ENCODE measurements around the gene VAV3. TPM values are rescaled to one million over a fixed set of nuclear protein-coding genes. Genes with fewer than 3 reads are reported as not detected.

The VAV3 gene
- polyA plus RNA-seq, 1 donor (not counting 4 experiments of a cell fraction or from before 2014, with no cell fraction given): 19.6 TPM

- H4K20me1 ChIP-seq (ENCODE audit: control insufficient read depth, extremely low read depth, insufficient read depth, low read length): no peaks in the 10 kb centered on the region
- dilution Hi-C loops (cut with MboI; ENCODE audit: extremely low pct_ligation_motif_present, low sequenced_read_pairs): no loop called here
- DNase-seq (ENCODE audit: low read depth, low spot score): no peak
- no peak overlapping the region for H3K27ac ChIP-seq (ENCODE audit: control insufficient read depth, insufficient read depth, low read length)
- H3K9ac ChIP-seq (ENCODE audit: control insufficient read depth, extremely low read depth, insufficient read depth, low read length): no peak overlapping the region
- no peaks in the 10 kb centered on the region for H3K79me2 ChIP-seq (ENCODE audit: control insufficient read depth, insufficient read depth, low read length)
- H3K9me1 ChIP-seq (ENCODE audit: control insufficient read depth, extremely low read depth, insufficient read depth, low read length): no peaks in the 10 kb centered on the region
- H3K4me1 ChIP-seq (ENCODE audit: control insufficient read depth, extremely low read depth, insufficient read depth, low read length): no peaks in the 10 kb centered on the region
- H3K36me3 ChIP-seq (ENCODE audit: control insufficient read depth in 2 of 2, extremely low read depth in 1 of 2, insufficient read depth in 2 of 2, low read length in 2 of 2): no peaks in the 10 kb centered on the region
- no peak for FAIRE-seq
- H3K4me3 ChIP-seq (ENCODE audit: control insufficient read depth in 2 of 3, extremely low read depth in 1 of 3, insufficient read depth in 2 of 3, low read depth in 1 of 3, low read length in 3 of 3): no peak overlapping the region
- H2AFZ ChIP-seq (ENCODE audit: control insufficient read depth, low read length): no peak overlapping the region
- no peak for TF ChIP-seq EZH2 (IDR thresholded peaks at IDR 0.05; ENCODE audit: low read length)
- no peak for TF ChIP-seq CTCF (optimal IDR thresholded peaks at IDR 0.05 in 1 of 3, IDR thresholded peaks at IDR 0.05 in 1 of 3, conservative IDR thresholded peaks at IDR 0.05 in 1 of 3; ENCODE audit: extremely low read depth in 1 of 3, insufficient read depth in 2 of 3, low read length in 3 of 3)
- no peaks in the 10 kb centered on the region for H3K9me3 ChIP-seq (ENCODE audit: control insufficient read depth, low read depth, low read length)
- no peak overlapping the region for H3K4me2 ChIP-seq (ENCODE audit: control insufficient read depth, extremely low read depth, insufficient read depth, low read depth, low read length)
- no peaks in the 10 kb centered on the region for H3K27me3 ChIP-seq (ENCODE audit: control insufficient read depth, extremely low read depth, insufficient read depth, low read length)
Measured at GRCh38 chr1:107920999-107921398, 44.0 kb downstream of the VAV3 start.

- dilution Hi-C loops (cut with MboI; ENCODE audit: extremely low pct_ligation_motif_present, low sequenced_read_pairs): no loop called here
- H3K4me3 ChIP-seq (ENCODE audit: control insufficient read depth in 2 of 3, extremely low read depth in 1 of 3, insufficient read depth in 2 of 3, low read depth in 1 of 3, low read length in 3 of 3): no peak overlapping the region
Measured at GRCh38 chr1:107920561-107920960, 44.4 kb downstream of the VAV3 start.

More at GRCh38 chr1:107920561-107920960, 44.4 kb downstream of the VAV3 start:
- H3K9ac ChIP-seq (ENCODE audit: control insufficient read depth, extremely low read depth, insufficient read depth, low read length): no peak overlapping the region
- H3K27me3 ChIP-seq (ENCODE audit: control insufficient read depth, extremely low read depth, insufficient read depth, low read length): no peaks in the 10 kb centered on the region
- no peaks in the 10 kb centered on the region for H4K20me1 ChIP-seq (ENCODE audit: control insufficient read depth, extremely low read depth, insufficient read depth, low read length)
- no peaks in the 10 kb centered on the region for H3K79me2 ChIP-seq (ENCODE audit: control insufficient read depth, insufficient read depth, low read length)
- H3K9me1 ChIP-seq (ENCODE audit: control insufficient read depth, extremely low read depth, insufficient read depth, low read length): no peaks in the 10 kb centered on the region
- H3K36me3 ChIP-seq (ENCODE audit: control insufficient read depth in 2 of 2, extremely low read depth in 1 of 2, insufficient read depth in 2 of 2, low read length in 2 of 2): no peaks in the 10 kb centered on the region
- FAIRE-seq: no peak
- no peak overlapping the region for H2AFZ ChIP-seq (ENCODE audit: control insufficient read depth, low read length)
- TF ChIP-seq EZH2 (IDR thresholded peaks at IDR 0.05; ENCODE audit: low read length) (no peak), CTCF (optimal IDR thresholded peaks at IDR 0.05 in 1 of 3, IDR thresholded peaks at IDR 0.05 in 1 of 3, conservative IDR thresholded peaks at IDR 0.05 in 1 of 3; ENCODE audit: extremely low read depth in 1 of 3, insufficient read depth in 2 of 3, low read length in 3 of 3) (no peak)
- no peaks in the 10 kb centered on the region for H3K9me3 ChIP-seq (ENCODE audit: control insufficient read depth, low read depth, low read length)
- DNase-seq (ENCODE audit: low read depth, low spot score): no peak
- H3K27ac ChIP-seq (ENCODE audit: control insufficient read depth, insufficient read depth, low read length): no peak overlapping the region
- H3K4me1 ChIP-seq (ENCODE audit: control insufficient read depth, extremely low read depth, insufficient read depth, low read length): no peaks in the 10 kb centered on the region
- no peak overlapping the region for H3K4me2 ChIP-seq (ENCODE audit: control insufficient read depth, extremely low read depth, insufficient read depth, low read depth, low read length)
